T-cell (primary cell): ENCODE measurements around the gene MT1A. TPM values are rescaled to one million over a fixed set of nuclear protein-coding genes. Genes with fewer than 3 reads are reported as not detected.
"Not testable (repeated sequence)": the region's sequence is repeated elsewhere in the genome, so short reads cannot be mapped to it uniquely, and the experiment has no call there.

Experiments used
- ATAC-seq, 4 experiments: fragments of 200-7000 bp in 3 of 4; fragments of 150-1000 bp in 1 of 4; cut with Tn5 transposase; replicated peaks in 1 of 4; 1 replicate in 3 of 4; 2 replicates in 1 of 4; pipeline ENCODE4 v1.10.0; 2021; ENCODE audit warnings: moderate library complexity in 3 of 4, mild to moderate bottlenecking in 2 of 4, moderate number of reproducible peaks in 1 of 4
- CTCF ChIA-PET, 2 donors: fragments of 300-600 bp; sonication (Branson Sonifier 250); formaldehyde crosslinking; loops; one replicate each; lab custom pipeline; 2022; ENCODE audit warnings: antibody characterized with exemption in 2 of 2; lab: Charles Lee
- POLR2A ChIA-PET, 2 donors: fragments of 300-600 bp; sonication (Branson Sonifier 250); formaldehyde crosslinking; loops; one replicate each; lab custom pipeline; 2022; ENCODE audit warnings: antibody characterized with exemption in 2 of 2; lab: Charles Lee
- DNase-seq, 35 experiments: peaks; one replicate each; pipeline versions ENCODE4 v3.0.0 to v3.0.0-alpha.2; 2013 to 2023
- H3K27ac ChIP-seq: one replicate; pipeline ENCODE4 v1.5.1; 2013; ENCODE audit warnings: low read length
- H3K27me3 ChIP-seq, 2 experiments: replicated peaks in 1 of 2; 1 replicate in 1 of 2; 2 replicates in 1 of 2; pipeline versions ENCODE4 v1.6.1 to v1.7.0; 2013; ENCODE audit warnings: low read length in 1 of 2, mixed read lengths in 1 of 2; ENCODE audit not compliant: control insufficient read depth in 2 of 2, insufficient read depth in 2 of 2; ENCODE audit errors: extremely low read depth in 1 of 2
- H3K36me3 ChIP-seq, 2 donors: 1 replicate in 1 of 2; 2 replicates in 1 of 2; pipeline versions ENCODE4 v1.6.1 to v1.7.0; 2013; ENCODE audit warnings: low read length in 1 of 2; ENCODE audit not compliant: control insufficient read depth in 2 of 2, insufficient read depth in 1 of 2; ENCODE audit errors: extremely low read depth in 1 of 2
- H3K4me1 ChIP-seq, 2 experiments: 1 replicate in 1 of 2; 2 replicates in 1 of 2; pipeline versions ENCODE4 v1.6.1 to v1.7.0; 2013; ENCODE audit warnings: low read length in 2 of 2, mixed read lengths in 1 of 2; ENCODE audit not compliant: insufficient read depth in 2 of 2, control insufficient read depth in 1 of 2; ENCODE audit errors: extremely low read depth in 1 of 2
- H3K4me3 ChIP-seq, 2 donors: 1 replicate in 1 of 2; 2 replicates in 1 of 2; pipeline versions ENCODE4 v1.5.1 to v1.7.0; 2013; ENCODE audit warnings: mild to moderate bottlenecking in 2 of 2, low read length in 1 of 2, moderate library complexity in 1 of 2; ENCODE audit not compliant: control insufficient read depth in 1 of 2; ENCODE audit errors: extremely low read depth in 1 of 2
- H3K9me3 ChIP-seq: 2 replicates; pipeline ENCODE4 v1.7.0; 2013
- H3K27ac Mint-ChIP-seq, 2 donors: one replicate each; pipeline ENCODE4 v1.8.0; 2020 to 2021; ENCODE audit warnings: mild to moderate bottlenecking in 2 of 2, mixed read lengths in 2 of 2
- H3K27me3 Mint-ChIP-seq, 2 donors: one replicate each; pipeline ENCODE4 v1.8.0; 2021 to 2022; ENCODE audit warnings: mixed read lengths in 2 of 2
- H3K36me3 Mint-ChIP-seq: one replicate; pipeline ENCODE4 v1.8.0; 2021; ENCODE audit warnings: mixed read lengths
- H3K4me1 Mint-ChIP-seq, 3 donors: one replicate each; pipeline ENCODE4 v1.8.0; 2020 to 2022; ENCODE audit warnings: mixed read lengths in 3 of 3, mild to moderate bottlenecking in 1 of 3
- H3K4me3 Mint-ChIP-seq, 3 donors: one replicate each; pipeline ENCODE4 v1.8.0; 2020 to 2022; ENCODE audit warnings: mild to moderate bottlenecking in 3 of 3, mixed read lengths in 3 of 3, moderate library complexity in 3 of 3
- H3K9me3 Mint-ChIP-seq, 3 donors: one replicate each; pipeline ENCODE4 v1.8.0; 2020 to 2022; ENCODE audit warnings: mixed read lengths in 3 of 3
- WGBS: methylation state at CpG from one replicate; pipeline ENCODE4 v1.1.5; 2013; ENCODE audit warnings: missing lambda C conversion rate; ENCODE audit not compliant: insufficient coverage; 5-methylcytosine and 5-hydroxymethylcytosine counted together
- total RNA-seq, 35 experiments: library from RNA in 6 of 35; stranded (reverse) in 6 of 35; fragments of 120-200 nt in 1 of 35; gene quantifications; one replicate each; pipeline versions ENCODE4 v1.2.1 to v1.2.4 and lab custom pipeline; 2013 to 2026

MT1A gene
- total RNA-seq, 5 donors from 2014 or later (not counting 1 experiment from before 2014, with no cell fraction given): not detected

DNA sequence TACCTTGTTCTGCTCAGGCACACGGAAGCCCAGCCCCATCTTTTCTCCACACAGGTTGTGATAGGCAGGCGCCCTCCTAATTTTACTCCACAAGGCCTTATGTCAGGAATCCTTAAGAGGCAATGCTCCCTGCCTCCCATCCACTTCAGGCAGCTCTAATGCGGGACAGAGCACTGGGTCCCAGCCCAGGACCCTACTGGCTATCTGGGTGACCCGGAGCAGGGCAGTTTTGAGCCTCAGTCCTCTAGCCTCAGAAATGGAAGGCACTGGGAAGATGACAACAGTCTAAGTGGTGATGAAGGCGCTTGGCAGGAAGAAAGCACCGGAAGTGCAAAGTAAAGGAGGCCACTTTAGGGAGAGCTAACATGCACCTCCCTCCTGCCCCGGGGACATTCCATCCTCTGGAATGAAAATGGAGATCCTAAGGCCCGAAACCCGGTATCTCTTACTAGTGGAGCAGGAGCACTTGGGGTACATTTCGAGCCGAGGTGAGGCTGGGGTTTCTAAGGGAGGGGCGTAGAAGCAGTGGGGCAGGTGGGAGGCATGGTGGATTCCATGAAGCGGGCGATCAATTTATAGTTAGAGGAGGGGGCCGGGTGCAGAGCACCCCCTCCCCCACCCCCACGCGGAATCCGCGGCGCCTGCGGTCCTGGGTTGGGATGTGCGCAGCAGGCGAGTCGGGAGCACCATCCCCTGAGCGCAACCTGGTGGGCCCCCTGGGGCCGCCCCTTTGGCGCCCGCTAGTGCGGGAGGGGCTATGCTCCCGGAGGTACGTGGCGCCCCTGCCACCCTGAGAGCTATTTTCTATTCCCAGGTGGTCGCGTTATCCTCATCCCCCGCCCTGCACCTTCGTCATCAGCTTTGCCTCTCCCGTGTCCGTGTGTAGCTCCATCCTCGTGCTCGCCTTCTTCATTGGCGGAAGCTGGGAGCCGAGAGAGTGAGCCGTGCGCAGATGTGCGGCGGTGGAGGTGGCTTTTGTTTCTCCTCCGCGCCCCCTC, 24.2 kb downstream of the MT1A start:
- peak overlapping the region; percentile 55 to 74 for H3K4me3 ChIP-seq
- peaks cover 3 to 33% of the 10 kb centered on the region in 2 experiments for H3K4me1 ChIP-seq
- peak overlapping the region; percentile 45 for H3K27ac ChIP-seq
- CTCF ChIA-PET: interaction anchor here (0.6 to 0.7 kb wide), 2 partner anchors 19 to 762 kb away, joined by 3 to 4 read pairs; no protein-coding TSS in a partner anchor
- Mint-ChIP-seq H3K36me3 (peaks cover 3% of the 10 kb centered on the region), H3K27me3 (peaks cover 8 to 38% of the 10 kb centered on the region in 2 donors), H3K27ac (peak overlapping the region; percentile 81 to 89), H3K9me3 (no peaks in the 10 kb centered on the region), H3K4me3 (peak overlapping the region; percentile 78 to 85 (median 82)), H3K4me1 (peaks cover 33 to 36% (median 35%) of the 10 kb centered on the region in 3 donors)
- peaks cover 14 to 37% of the 10 kb centered on the region in 2 experiments for H3K27me3 ChIP-seq
- H3K9me3 ChIP-seq: no peaks in the 10 kb centered on the region
- DNase-seq (peak in 9 of 35 experiments; percentile 11 to 48 (median 26)), ATAC-seq (peak; percentile 66 to 74 (median 68))
- POLR2A ChIA-PET: no interaction called here
- no peaks in the 10 kb centered on the region for H3K36me3 ChIP-seq
- 16% methylated on average over 25 of the region's 48 CpGs for WGBS

DNA sequence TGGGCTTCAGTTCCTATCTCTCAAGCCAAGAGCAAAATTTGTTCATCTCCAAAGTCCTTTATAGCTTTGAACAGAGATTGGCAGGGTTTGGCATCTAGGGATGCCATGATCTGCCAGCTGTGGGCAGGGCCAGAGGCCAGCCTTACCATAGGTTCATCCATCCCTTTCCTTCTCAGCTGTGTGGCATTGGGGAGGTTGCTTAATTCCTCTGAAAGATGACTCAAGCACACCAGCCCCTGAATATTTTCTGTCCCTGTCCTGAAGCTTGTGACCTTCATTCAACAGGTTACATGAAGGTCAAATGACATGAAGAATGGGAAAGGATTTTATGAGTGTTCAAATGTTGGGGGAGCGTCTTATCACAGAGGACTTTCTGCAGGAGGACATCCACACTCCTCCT, 26.0 kb downstream of the MT1A start:
- peaks cover 21 to 51% of the 10 kb centered on the region in 2 experiments for H3K27me3 ChIP-seq

DNA sequence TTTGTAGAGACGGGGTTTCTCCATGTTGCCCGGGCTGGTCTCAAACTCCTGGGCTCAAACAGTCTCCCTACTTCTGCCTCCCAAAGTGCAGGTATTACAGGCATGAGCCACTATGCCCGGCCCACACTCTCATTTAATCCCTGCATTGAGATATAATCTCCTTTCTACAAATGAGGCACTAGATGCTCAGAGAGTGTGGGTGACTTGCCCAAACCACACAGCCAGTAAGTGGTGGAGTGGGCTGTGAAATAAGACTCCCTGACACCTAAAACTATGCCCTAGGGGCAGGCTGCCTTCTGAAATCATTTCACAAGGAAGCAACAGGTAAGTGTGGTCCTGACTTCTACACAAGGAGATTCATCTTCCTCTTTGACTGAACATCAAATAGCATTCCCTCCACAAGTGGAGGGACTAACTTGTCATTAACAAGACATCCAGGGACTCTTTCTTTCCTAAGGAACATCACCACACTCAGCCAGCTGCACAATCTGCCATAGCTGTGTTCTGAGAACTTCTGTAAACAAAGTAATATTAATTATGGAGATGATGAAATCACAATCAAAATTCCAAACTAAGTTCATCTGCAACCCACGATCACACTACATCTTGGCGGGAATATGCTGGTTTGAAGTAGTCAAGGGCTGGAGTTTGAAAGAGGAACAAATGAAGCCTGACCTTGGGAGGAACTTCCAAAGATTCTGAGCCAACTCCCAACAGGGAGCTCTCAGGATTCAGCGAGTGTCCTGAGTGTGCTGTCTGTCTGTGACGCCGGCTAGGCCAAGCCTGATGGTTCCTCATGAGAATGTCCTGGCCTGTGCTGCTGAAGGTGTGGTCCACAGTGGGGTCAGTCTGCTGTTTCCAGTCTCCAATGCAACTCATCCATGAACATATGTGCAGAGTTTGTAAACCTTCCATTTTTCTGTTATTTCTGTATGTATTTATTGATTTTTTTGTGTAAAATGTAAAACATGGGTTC, 27.1 kb downstream of the MT1A start:
- H3K36me3 ChIP-seq, H3K27ac Mint-ChIP-seq, DNase-seq, H3K4me3 ChIP-seq, H3K4me3 Mint-ChIP-seq, H3K36me3 Mint-ChIP-seq, H3K9me3 Mint-ChIP-seq, H3K9me3 ChIP-seq, ATAC-seq, CTCF ChIA-PET, POLR2A ChIA-PET, H3K27ac ChIP-seq: not testable (repeated sequence)
- Mint-ChIP-seq H3K27me3 (peaks cover 27 to 63% of the 10 kb centered on the region in 2 donors), H3K4me1 (peaks cover 38 to 44% (median 40%) of the 10 kb centered on the region in 3 donors)
- H3K27me3 ChIP-seq: peaks cover 24 to 62% of the 10 kb centered on the region in 2 experiments
- no CpG with 5 or more reads among the region's 8 CpGs for WGBS
- peaks cover 0 to 36% of the 10 kb centered on the region in 2 experiments for H3K4me1 ChIP-seq

More for the DNA sequence above, 26.0 kb downstream of the MT1A start:
- no peak overlapping the region for H3K4me3 ChIP-seq
- Mint-ChIP-seq H3K9me3 (no peaks in the 10 kb centered on the region), H3K4me3 (no peak overlapping the region), H3K36me3 (peaks cover 3% of the 10 kb centered on the region), H3K27me3 (peaks cover 22 to 54% of the 10 kb centered on the region in 2 donors), H3K4me1 (peaks cover 34 to 38% (median 37%) of the 10 kb centered on the region in 3 donors), H3K27ac (peak overlapping the region in 1 of 2 donors; percentile 64)
- DNase-seq (no peak), ATAC-seq (no peak)
- peaks cover 0 to 30% of the 10 kb centered on the region in 2 experiments for H3K4me1 ChIP-seq
- no peak overlapping the region for H3K27ac ChIP-seq
- H3K36me3 ChIP-seq: no peaks in the 10 kb centered on the region
- ChIA-PET POLR2A (no interaction called here), CTCF (interaction anchor here in 1 of 2 donors (0.6 kb wide), 1 partner anchor 50 kb away, joined by 7 read pairs; no protein-coding TSS in a partner anchor)
- no CpG with 5 or more reads among the region's 1 CpG for WGBS
- H3K9me3 ChIP-seq: no peaks in the 10 kb centered on the region

DNA sequence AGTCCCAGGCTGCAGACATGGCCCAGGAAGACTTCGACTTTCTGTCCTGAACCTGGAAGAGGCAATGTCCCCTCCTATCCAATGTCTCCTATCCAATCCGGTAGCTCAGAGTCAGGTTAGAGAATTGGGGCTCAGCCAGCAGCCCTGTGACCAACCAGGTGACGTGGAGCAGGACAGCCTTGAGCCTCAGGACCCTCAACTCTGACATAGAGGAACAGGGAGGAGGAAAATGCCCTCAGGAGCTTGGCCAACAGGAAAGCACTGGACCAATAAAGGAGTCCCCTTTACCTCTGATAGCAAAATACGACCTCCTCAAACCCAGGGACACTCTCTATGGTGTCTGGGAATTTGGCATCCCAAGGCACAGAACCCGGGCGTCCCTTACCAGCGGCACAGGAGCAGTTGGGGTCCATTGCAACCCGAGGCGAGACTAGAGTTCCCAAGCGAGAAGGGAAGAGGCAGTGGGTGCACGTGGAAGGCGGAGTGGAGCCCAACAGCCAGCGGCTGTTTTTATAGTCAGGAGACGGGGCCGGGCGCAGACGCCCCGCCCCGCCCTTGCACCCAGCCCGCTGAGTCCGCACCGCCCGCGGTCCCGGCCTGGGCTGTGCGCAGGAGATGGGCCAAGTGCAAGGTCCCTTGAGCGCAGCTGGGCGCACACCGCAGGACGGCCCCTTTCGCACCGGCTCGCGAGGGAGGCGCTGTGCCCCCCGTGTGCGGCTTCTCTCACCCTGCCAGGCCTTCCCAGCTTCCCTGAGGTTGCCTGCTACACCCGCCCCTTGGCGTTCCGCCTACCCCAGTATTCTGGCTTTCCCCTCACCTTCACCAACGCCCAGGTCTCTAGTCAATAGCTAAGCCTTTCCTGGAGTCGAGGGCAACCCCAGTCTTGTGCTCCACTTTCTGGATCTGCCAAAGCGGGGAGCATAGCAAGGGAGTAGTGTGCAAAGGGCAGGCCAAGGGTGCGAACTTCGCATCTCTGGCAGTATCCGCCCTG, 29.4 kb downstream of the MT1A start, which contains the start of gene MT1G:
MT1G (minus strand) TSS at position 485 of the 991 bp plus-strand sequence; CDS start at position 413, 72 bp downstream.
- H3K27me3 ChIP-seq: peaks cover 25 to 62% of the 10 kb centered on the region in 2 experiments
- no peaks in the 10 kb centered on the region for H3K9me3 ChIP-seq
- Mint-ChIP-seq H3K27me3 (peaks cover 40 to 77% of the 10 kb centered on the region in 2 donors), H3K36me3 (peaks cover 3% of the 10 kb centered on the region), H3K9me3 (no peaks in the 10 kb centered on the region), H3K4me1 (peaks cover 23 to 30% (median 28%) of the 10 kb centered on the region in 3 donors), H3K27ac (no peak within 1 kb of the TSS), H3K4me3 (peak within 1 kb of the TSS in 2 of 3 donors; percentile 6 to 65)
- peaks cover 0 to 26% of the 10 kb centered on the region in 2 experiments for H3K4me1 ChIP-seq
- peak; percentile 30 to 74 (median 60) for ATAC-seq
- 20% methylated on average over 37 of the region's 46 CpGs for WGBS
- H3K36me3 ChIP-seq: no peaks in the 10 kb centered on the region
- no peak within 1 kb of the TSS for H3K4me3 ChIP-seq
- ChIA-PET POLR2A (interaction anchor here in 1 of 2 donors (0.6 kb wide), 1 partner anchor 14 kb away, joined by 7 read pairs; no protein-coding TSS in a partner anchor), CTCF (no interaction called here)
- DNase-seq: peak in 2 of 35 experiments; percentile 19 to 38
- H3K27ac ChIP-seq: no peak within 1 kb of the TSS
